ENCODE results near the gene BBS12.
A peak's percentile ranks its signal among the peaks of the same experiment; 100 is the strongest.

The BBS12 gene

GRCh38 chr4:122762520-122762919 is 30.0 kb downstream of the BBS12 start:
- no peak; the same call in 2 of the 3 replicates for ATAC-seq
- TF ChIP-seq ZNF8 (CRISPR knock-in tag; IDR thresholded peaks at IDR 0.05) (no peak), ZC3H10 (CRISPR knock-in tag; IDR thresholded peaks at IDR 0.05) (peak; percentile 66), ISL1 (CRISPR knock-in tag; IDR thresholded peaks at IDR 0.05) (peak; percentile 61), BACH2 (CRISPR knock-in tag; IDR thresholded peaks at IDR 0.05; ENCODE audit: borderline replicate concordance) (no peak)

- no peak for TF ChIP-seq RARB (CRISPR knock-in tag; IDR thresholded peaks at IDR 0.05)
- TF ChIP-seq POU6F1 (CRISPR knock-in tag; IDR thresholded peaks at IDR 0.05; ENCODE audit: borderline replicate concordance, low read depth): no peak
- TF ChIP-seq ISL1 (CRISPR knock-in tag; IDR thresholded peaks at IDR 0.05): no peak
- TF ChIP-seq ZNF565 (CRISPR knock-in tag; conservative IDR thresholded peaks at IDR 0.05; ENCODE audit: low read depth): no peak
- no peak for TF ChIP-seq PPARA (CRISPR knock-in tag; IDR thresholded peaks at IDR 0.05; ENCODE audit: borderline replicate concordance)
- TF ChIP-seq CREB5 (CRISPR knock-in tag; IDR thresholded peaks at IDR 0.05; ENCODE audit: low read depth): no peak
- no peak for TF ChIP-seq CSDC2 (CRISPR knock-in tag; IDR thresholded peaks at IDR 0.05)
- TF ChIP-seq OSR1 (CRISPR knock-in tag; IDR thresholded peaks at IDR 0.05): no peak
- TF ChIP-seq ESRRG (CRISPR knock-in tag; IDR thresholded peaks at IDR 0.05): no peak
- no peak for TF ChIP-seq BACH2 (CRISPR knock-in tag; IDR thresholded peaks at IDR 0.05; ENCODE audit: borderline replicate concordance)
- TF ChIP-seq ZFP30 (CRISPR knock-in tag; IDR thresholded peaks at IDR 0.05): no peak
- TF ChIP-seq SNAI2 (CRISPR knock-in tag; IDR thresholded peaks at IDR 0.05): no peak
- no peak for TF ChIP-seq PATZ1 (CRISPR knock-in tag; IDR thresholded peaks at IDR 0.05; ENCODE audit: borderline replicate concordance)
- no peak for TF ChIP-seq CSRNP3 (CRISPR knock-in tag; IDR thresholded peaks at IDR 0.05)
- ATAC-seq: no peak; the same call in 2 of the 3 replicates
Observed at GRCh38 chr4:122762966-122763716, 30.6 kb downstream of the BBS12 start.

- peak; percentile 67 for ATAC-seq
- TF ChIP-seq ZC3H10 (CRISPR knock-in tag; IDR thresholded peaks at IDR 0.05) (peak; percentile 56; the same call in 1 of the 2 replicates), ISL1 (CRISPR knock-in tag; IDR thresholded peaks at IDR 0.05) (peak; percentile 75), ZFP30 (CRISPR knock-in tag; IDR thresholded peaks at IDR 0.05) (no peak), TOX (CRISPR knock-in tag; IDR thresholded peaks at IDR 0.05; ENCODE audit: borderline replicate concordance) (peak; percentile 78; the same call in 1 of the 2 replicates)
Observed at GRCh38 chr4:122764071-122764820, 31.7 kb downstream of the BBS12 start.

GRCh38 chr4:122764821-122765215 is 32.3 kb downstream of the BBS12 start:
- ATAC-seq: peak; percentile 55
- no peak for TF ChIP-seq OSR1 (CRISPR knock-in tag; IDR thresholded peaks at IDR 0.05)
- no peak for TF ChIP-seq ZNF565 (CRISPR knock-in tag; conservative IDR thresholded peaks at IDR 0.05; ENCODE audit: low read depth)
- TF ChIP-seq ZNF8 (CRISPR knock-in tag; IDR thresholded peaks at IDR 0.05): no peak
- TF ChIP-seq ISL1 (CRISPR knock-in tag; IDR thresholded peaks at IDR 0.05): no peak
- TF ChIP-seq GLIS3 (CRISPR knock-in tag; IDR thresholded peaks at IDR 0.05): no peak
- TF ChIP-seq ARNTL (CRISPR knock-in tag; IDR thresholded peaks at IDR 0.05; ENCODE audit: borderline replicate concordance, low read depth): no peak
- TF ChIP-seq SNAI2 (CRISPR knock-in tag; IDR thresholded peaks at IDR 0.05): no peak
- TF ChIP-seq BACH2 (CRISPR knock-in tag; IDR thresholded peaks at IDR 0.05; ENCODE audit: borderline replicate concordance): no peak
- no peak for TF ChIP-seq PPARA (CRISPR knock-in tag; IDR thresholded peaks at IDR 0.05; ENCODE audit: borderline replicate concordance)
- no peak for TF ChIP-seq ZFP30 (CRISPR knock-in tag; IDR thresholded peaks at IDR 0.05)
- TF ChIP-seq RARB (CRISPR knock-in tag; IDR thresholded peaks at IDR 0.05): no peak
- no peak for TF ChIP-seq POU6F1 (CRISPR knock-in tag; IDR thresholded peaks at IDR 0.05; ENCODE audit: borderline replicate concordance, low read depth)
- no peak for TF ChIP-seq CSDC2 (CRISPR knock-in tag; IDR thresholded peaks at IDR 0.05)

All from SK-N-SH treated with all-trans-retinoic acid at 6 μM for 48 hours (cell line).